Fibroblast of lung (primary cell): ENCODE results near the gene TAS2R60. TPM values are rescaled to one million over a fixed set of nuclear protein-coding genes. Genes with fewer than 3 reads are reported as not detected.
"Not testable (repeated sequence)": the region's sequence is repeated elsewhere in the genome, so short reads cannot be mapped to it uniquely, and the experiment has no call there.

ENCODE experiments used
- DNase-seq, 2 donors: peaks; one replicate each; pipeline versions ENCODE4 v3.0.0 to v3.0.0-alpha.2; 2010; ENCODE audit warnings: low read depth in 2 of 2
- H2AFZ ChIP-seq: 2 replicates; pipeline ENCODE4 v1.5.1; 2012; ENCODE audit warnings: low read length, control low read depth, inconsistent platforms
- H3K27ac ChIP-seq: 2 replicates; pipeline ENCODE4 v1.5.1; 2011; ENCODE audit warnings: low read length, control low read depth; ENCODE audit not compliant: insufficient read depth
- H3K27me3 ChIP-seq: 2 replicates; pipeline ENCODE4 v1.5.1; 2011; ENCODE audit warnings: mild to moderate bottlenecking, low read length; ENCODE audit not compliant: control insufficient read depth, insufficient read depth
- H3K36me3 ChIP-seq: 2 replicates; pipeline ENCODE4 v1.5.1; 2011; ENCODE audit warnings: low read length; ENCODE audit not compliant: control insufficient read depth, insufficient read depth
- H3K4me1 ChIP-seq: 2 replicates; pipeline ENCODE4 v1.5.1; 2011; ENCODE audit warnings: low read length; ENCODE audit not compliant: control insufficient read depth, insufficient read depth; ENCODE audit errors: extremely low read depth
- H3K4me2 ChIP-seq: 2 replicates; pipeline ENCODE4 v1.5.1; 2011; ENCODE audit warnings: low read length, control low read depth; ENCODE audit not compliant: insufficient read depth; ENCODE audit errors: extremely low read depth
- H3K4me3 ChIP-seq, 4 experiments: fragments of 200-600 bp in 1 of 4; sonication (generic) in 1 of 4; replicated peaks in 1 of 4; 2 replicates each; pipeline ENCODE4 v1.5.1; 2011 to 2016; ENCODE audit warnings: low read length in 4 of 4, low read depth in 3 of 4, mild to moderate bottlenecking in 3 of 4, control low read depth in 2 of 4, inconsistent platforms in 1 of 4, mixed read lengths in 1 of 4; ENCODE audit not compliant: insufficient read depth in 1 of 4; ENCODE audit errors: control extremely low read depth in 1 of 4
- H3K79me2 ChIP-seq: 2 replicates; pipeline ENCODE4 v1.5.1; 2012; ENCODE audit warnings: mild to moderate bottlenecking, low read length, inconsistent platforms; ENCODE audit not compliant: control insufficient read depth, insufficient read depth
- H3K9ac ChIP-seq: 2 replicates; pipeline ENCODE4 v1.5.1; 2011; ENCODE audit warnings: mild to moderate bottlenecking, low read length, control low read depth; ENCODE audit not compliant: insufficient read depth
- H3K9me3 ChIP-seq: 2 replicates; pipeline ENCODE4 v1.5.1; 2012; ENCODE audit warnings: low read depth, low read length; ENCODE audit not compliant: control insufficient read depth, insufficient read depth
- H4K20me1 ChIP-seq: 2 replicates; pipeline ENCODE4 v1.5.1; 2011; ENCODE audit warnings: low read length; ENCODE audit not compliant: control insufficient read depth, insufficient read depth; ENCODE audit errors: extremely low read depth
- CTCF ChIP-seq, 2 donors: IDR thresholded peaks in 1 of 2; conservative IDR thresholded peaks in 1 of 2; 1 replicate in 1 of 2; 2 replicates in 1 of 2; pipeline ENCODE4 v1.5.1; 2011 to 2012; ENCODE audit warnings: low read length in 2 of 2, control low read depth in 1 of 2, inconsistent platforms in 1 of 2, low read depth in 1 of 2, mild to moderate bottlenecking in 1 of 2
- EZH2 ChIP-seq: IDR thresholded peaks from 2 replicates; pipeline ENCODE4 v1.5.1; 2012; ENCODE audit warnings: low read length, control low read depth, mild to moderate bottlenecking; ENCODE audit errors: missing control alignments
- polyA plus RNA-seq, 2 donors: library from polyadenylated mRNA; depleted of rRNA in 1 of 2; stranded (reverse) in 1 of 2; unstranded in 1 of 2; fragments of >200 nt; gene quantifications; 2 replicates each; pipeline ENCODE4 v1.2.1, GENCODE V29; 2011 to 2012; ENCODE audit warnings: missing spikeins in 1 of 2
- total RNA-seq: library from RNA; depleted of rRNA; stranded (reverse); fragments of >200 nt; gene quantifications from 2 replicates; pipeline ENCODE4 v1.2.1, GENCODE V29; 2014

TAS2R60 gene
- total and polyA plus RNA-seq, 2 donors (not counting 1 experiment from before 2014, with no cell fraction given): not detected

GRCh38 chr7:143418681-143419458, 24.4 kb upstream of the TAS2R60 start:
- no peak for TF ChIP-seq EZH2
- TF ChIP-seq CTCF (conservative IDR thresholded peaks at IDR 0.05 in 1 of 2, IDR thresholded peaks at IDR 0.05 in 1 of 2; ENCODE audit: low read depth in 1 of 2, low read length in 2 of 2): no peak
- H3K9me3 ChIP-seq: no peaks in the 10 kb centered on the region
- no peaks in the 10 kb centered on the region for H3K36me3 ChIP-seq
- no peak for DNase-seq
- H4K20me1 ChIP-seq: no peaks in the 10 kb centered on the region
- no peak overlapping the region for H3K27ac ChIP-seq
- H3K9ac ChIP-seq: no peak overlapping the region
- H3K27me3 ChIP-seq: no peaks in the 10 kb centered on the region
- no peak overlapping the region for H2AFZ ChIP-seq
- H3K4me2 ChIP-seq: no peak overlapping the region
- no peaks in the 10 kb centered on the region for H3K79me2 ChIP-seq
- H3K4me3 ChIP-seq: no peak overlapping the region
- no peaks in the 10 kb centered on the region for H3K4me1 ChIP-seq

- Histone ChIP-seq H3K36me3 (no peaks in the 10 kb centered on the region), H3K4me2 (no peak overlapping the region), H3K27ac (no peak overlapping the region), H3K9ac (no peak overlapping the region), H3K4me1 (no peaks in the 10 kb centered on the region), H4K20me1 (no peaks in the 10 kb centered on the region), H3K27me3 (no peaks in the 10 kb centered on the region), H3K9me3 (no peaks in the 10 kb centered on the region), H3K79me2 (no peaks in the 10 kb centered on the region), H3K4me3 (no peak overlapping the region), H2AFZ (no peak overlapping the region)
- DNase-seq: no peak
- TF ChIP-seq CTCF (conservative IDR thresholded peaks at IDR 0.05 in 1 of 2, IDR thresholded peaks at IDR 0.05 in 1 of 2; ENCODE audit: low read depth in 1 of 2, low read length in 2 of 2) (no peak), EZH2 (no peak)
Observed at GRCh38 chr7:143419880-143420279, 23.4 kb upstream of the TAS2R60 start.

- not testable (repeated sequence) for H3K27ac ChIP-seq, H4K20me1 ChIP-seq, H3K4me2 ChIP-seq, H3K27me3 ChIP-seq, H2AFZ ChIP-seq, H3K9me3 ChIP-seq, H3K4me1 ChIP-seq, H3K4me3 ChIP-seq, DNase-seq, H3K36me3 ChIP-seq, H3K79me2 ChIP-seq, H3K9ac ChIP-seq
Observed at GRCh38 chr7:143420624-143421023, 22.6 kb upstream of the TAS2R60 start.
